ENCODE data around the gene PSMD3. TPM values are rescaled to one million over a fixed set of nuclear protein-coding genes. Genes with fewer than 3 reads are reported as not detected.

The PSMD3 gene
- total and polyA plus RNA-seq, 2 donors (not counting 1 experiment from before 2014, with no cell fraction given) = 55.5 to 66.9 TPM

GRCh38 chr17:39996162-39996561 lies 15.6 kb downstream of the PSMD3 start:
- Histone ChIP-seq H3K4me2 (ENCODE audit: extremely low read depth, insufficient read depth, low read length) (no peak overlapping the region), H3K79me2 (ENCODE audit: control insufficient read depth, insufficient read depth, low read length) (no peaks in the 10 kb centered on the region), H3K27ac (ENCODE audit: insufficient read depth, low read length) (no peak overlapping the region), H3K9ac (ENCODE audit: insufficient read depth, low read length) (no peak overlapping the region), H3K27me3 (ENCODE audit: control insufficient read depth, insufficient read depth, low read length) (no peaks in the 10 kb centered on the region), H2AFZ (ENCODE audit: low read length) (no peak overlapping the region), H4K20me1 (ENCODE audit: control insufficient read depth, extremely low read depth, insufficient read depth, low read length) (no peaks in the 10 kb centered on the region), H3K36me3 (ENCODE audit: control insufficient read depth, insufficient read depth, low read length) (peaks cover 25% of the 10 kb centered on the region), H3K9me3 (ENCODE audit: control insufficient read depth, insufficient read depth, low read depth, low read length) (no peaks in the 10 kb centered on the region), H3K4me1 (ENCODE audit: control insufficient read depth, extremely low read depth, insufficient read depth, low read length) (no peaks in the 10 kb centered on the region), H3K4me3 (replicated peaks in 1 of 4; ENCODE audit: control extremely low read depth in 1 of 4, insufficient read depth in 1 of 4, low read depth in 3 of 4, low read length in 4 of 4) (no peak overlapping the region)
- TF ChIP-seq EZH2 (IDR thresholded peaks at IDR 0.05; ENCODE audit: low read length, missing control alignments) (no peak), CTCF (conservative IDR thresholded peaks at IDR 0.05 in 1 of 2, IDR thresholded peaks at IDR 0.05 in 1 of 2; ENCODE audit: low read depth in 1 of 2, low read length in 2 of 2) (no peak)
- DNase-seq (ENCODE audit: low read depth in 2 of 2) = no peak

GRCh38 chr17:39996800-39997199 lies 16.2 kb downstream of the PSMD3 start:
- H3K9ac ChIP-seq (ENCODE audit: insufficient read depth, low read length) = no peak overlapping the region
- TF ChIP-seq CTCF (conservative IDR thresholded peaks at IDR 0.05 in 1 of 2, IDR thresholded peaks at IDR 0.05 in 1 of 2; ENCODE audit: low read depth in 1 of 2, low read length in 2 of 2) (no peak), EZH2 (IDR thresholded peaks at IDR 0.05; ENCODE audit: low read length, missing control alignments) (no peak)
- no peaks in the 10 kb centered on the region for H3K9me3 ChIP-seq (ENCODE audit: control insufficient read depth, insufficient read depth, low read depth, low read length)
- H3K4me2 ChIP-seq (ENCODE audit: extremely low read depth, insufficient read depth, low read length) = no peak overlapping the region
- no peaks in the 10 kb centered on the region for H4K20me1 ChIP-seq (ENCODE audit: control insufficient read depth, extremely low read depth, insufficient read depth, low read length)
- H3K27me3 ChIP-seq (ENCODE audit: control insufficient read depth, insufficient read depth, low read length) = no peaks in the 10 kb centered on the region
- no peak overlapping the region for H3K27ac ChIP-seq (ENCODE audit: insufficient read depth, low read length)
- H3K4me1 ChIP-seq (ENCODE audit: control insufficient read depth, extremely low read depth, insufficient read depth, low read length) = no peaks in the 10 kb centered on the region
- DNase-seq (ENCODE audit: low read depth in 2 of 2) = no peak
- H3K4me3 ChIP-seq (replicated peaks in 1 of 4; ENCODE audit: control extremely low read depth in 1 of 4, insufficient read depth in 1 of 4, low read depth in 3 of 4, low read length in 4 of 4) = no peak overlapping the region
- no peaks in the 10 kb centered on the region for H3K79me2 ChIP-seq (ENCODE audit: control insufficient read depth, insufficient read depth, low read length)
- H3K36me3 ChIP-seq (ENCODE audit: control insufficient read depth, insufficient read depth, low read length) = peaks cover 20% of the 10 kb centered on the region
- no peak overlapping the region for H2AFZ ChIP-seq (ENCODE audit: low read length)

GRCh38 chr17:39997543-39997942 lies 16.9 kb downstream of the PSMD3 start:
- peaks cover 18% of the 10 kb centered on the region for H3K36me3 ChIP-seq (ENCODE audit: control insufficient read depth, insufficient read depth, low read length)
- H3K27me3 ChIP-seq (ENCODE audit: control insufficient read depth, insufficient read depth, low read length) = no peaks in the 10 kb centered on the region
- DNase-seq (ENCODE audit: low read depth in 2 of 2) = no peak
- H2AFZ ChIP-seq (ENCODE audit: low read length) = no peak overlapping the region
- no peak overlapping the region for H3K4me3 ChIP-seq (replicated peaks in 1 of 4; ENCODE audit: control extremely low read depth in 1 of 4, insufficient read depth in 1 of 4, low read depth in 3 of 4, low read length in 4 of 4)
- TF ChIP-seq CTCF (conservative IDR thresholded peaks at IDR 0.05 in 1 of 2, IDR thresholded peaks at IDR 0.05 in 1 of 2; ENCODE audit: low read depth in 1 of 2, low read length in 2 of 2) = no peak
- TF ChIP-seq EZH2 (IDR thresholded peaks at IDR 0.05; ENCODE audit: low read length, missing control alignments) = no peak
- no peak overlapping the region for H3K27ac ChIP-seq (ENCODE audit: insufficient read depth, low read length)
- no peak overlapping the region for H3K9ac ChIP-seq (ENCODE audit: insufficient read depth, low read length)
- no peaks in the 10 kb centered on the region for H4K20me1 ChIP-seq (ENCODE audit: control insufficient read depth, extremely low read depth, insufficient read depth, low read length)
- H3K4me1 ChIP-seq (ENCODE audit: control insufficient read depth, extremely low read depth, insufficient read depth, low read length) = no peaks in the 10 kb centered on the region
- no peak overlapping the region for H3K4me2 ChIP-seq (ENCODE audit: extremely low read depth, insufficient read depth, low read length)
- no peaks in the 10 kb centered on the region for H3K9me3 ChIP-seq (ENCODE audit: control insufficient read depth, insufficient read depth, low read depth, low read length)
- H3K79me2 ChIP-seq (ENCODE audit: control insufficient read depth, insufficient read depth, low read length) = no peaks in the 10 kb centered on the region
